ENCODE data around the gene CAMTA1. TPM values are rescaled to one million over a fixed set of nuclear protein-coding genes. Genes with fewer than 3 reads are reported as not detected.

Gene CAMTA1
- total RNA-seq, 6 donors from 2014 or later: 38.8 to 74.0 (median 46.1) TPM

DNA sequence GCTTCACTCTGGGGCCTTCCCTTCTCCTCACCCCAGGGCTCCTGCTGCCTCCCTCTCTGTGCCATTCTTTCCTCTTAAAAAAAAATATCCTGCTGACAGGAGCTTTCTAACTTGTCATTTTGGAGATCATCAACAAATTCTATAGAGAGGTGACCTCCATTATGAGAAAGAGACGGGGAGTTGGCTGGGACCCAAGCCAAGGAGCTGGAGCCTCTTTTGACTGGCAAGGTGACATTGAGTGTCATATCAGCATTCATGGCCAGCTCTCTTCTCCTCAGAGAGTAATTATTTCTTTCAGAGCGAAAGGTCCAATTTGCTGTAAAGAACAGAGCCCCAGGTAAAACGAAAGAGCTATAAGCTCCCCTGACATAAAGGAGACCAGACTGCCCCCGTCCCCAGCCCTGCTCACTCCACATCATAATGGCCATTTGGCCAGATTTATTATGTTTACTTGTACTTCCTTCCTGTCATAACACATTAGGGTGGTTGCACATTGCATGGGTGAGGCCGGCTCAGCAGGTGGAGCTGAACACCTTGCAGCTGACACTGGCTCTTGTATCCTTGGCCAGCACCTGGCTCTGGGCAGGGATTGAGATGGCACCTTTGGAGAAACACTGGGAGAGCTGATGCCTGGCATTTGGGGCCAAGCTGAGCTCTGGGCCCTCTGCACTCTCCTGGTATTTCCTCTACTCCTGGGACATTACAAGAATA, 581.9 kb downstream of the CAMTA1 start:
- WGBS, 2 donors: 87 to 89% methylated on average over 5 of the region's 5 CpGs
- Histone ChIP-seq H3K27ac (no peak overlapping the region), H3K9me3 (no peaks in the 10 kb centered on the region), H3K36me3 (no peaks in the 10 kb centered on the region), H3K4me1 (no peaks in the 10 kb centered on the region), H3K27me3 (no peaks in the 10 kb centered on the region), H3K4me3 (no peak overlapping the region)
- TF ChIP-seq EP300 (IDR thresholded peaks at IDR 0.05) (no peak), POLR2AphosphoS5 (IDR thresholded peaks at IDR 0.05) (no peak), POLR2A (IDR thresholded peaks at IDR 0.05) (no peak)
- TF ChIP-seq, protein P1, sequence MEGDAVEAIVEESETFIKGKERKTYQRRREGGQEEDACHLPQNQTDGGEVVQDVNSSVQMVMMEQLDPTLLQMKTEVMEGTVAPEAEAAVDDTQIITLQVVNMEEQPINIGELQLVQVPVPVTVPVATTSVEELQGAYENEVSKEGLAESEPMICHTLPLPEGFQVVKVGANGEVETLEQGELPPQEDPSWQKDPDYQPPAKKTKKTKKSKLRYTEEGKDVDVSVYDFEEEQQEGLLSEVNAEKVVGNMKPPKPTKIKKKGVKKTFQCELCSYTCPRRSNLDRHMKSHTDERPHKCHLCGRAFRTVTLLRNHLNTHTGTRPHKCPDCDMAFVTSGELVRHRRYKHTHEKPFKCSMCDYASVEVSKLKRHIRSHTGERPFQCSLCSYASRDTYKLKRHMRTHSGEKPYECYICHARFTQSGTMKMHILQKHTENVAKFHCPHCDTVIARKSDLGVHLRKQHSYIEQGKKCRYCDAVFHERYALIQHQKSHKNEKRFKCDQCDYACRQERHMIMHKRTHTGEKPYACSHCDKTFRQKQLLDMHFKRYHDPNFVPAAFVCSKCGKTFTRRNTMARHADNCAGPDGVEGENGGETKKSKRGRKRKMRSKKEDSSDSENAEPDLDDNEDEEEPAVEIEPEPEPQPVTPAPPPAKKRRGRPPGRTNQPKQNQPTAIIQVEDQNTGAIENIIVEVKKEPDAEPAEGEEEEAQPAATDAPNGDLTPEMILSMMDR (IDR thresholded peaks at IDR 0.05): no peak
- ATAC-seq (ENCODE audit: low FRiP score in 2 of 2) (no peak), DNase-seq (no peak)

DNA sequence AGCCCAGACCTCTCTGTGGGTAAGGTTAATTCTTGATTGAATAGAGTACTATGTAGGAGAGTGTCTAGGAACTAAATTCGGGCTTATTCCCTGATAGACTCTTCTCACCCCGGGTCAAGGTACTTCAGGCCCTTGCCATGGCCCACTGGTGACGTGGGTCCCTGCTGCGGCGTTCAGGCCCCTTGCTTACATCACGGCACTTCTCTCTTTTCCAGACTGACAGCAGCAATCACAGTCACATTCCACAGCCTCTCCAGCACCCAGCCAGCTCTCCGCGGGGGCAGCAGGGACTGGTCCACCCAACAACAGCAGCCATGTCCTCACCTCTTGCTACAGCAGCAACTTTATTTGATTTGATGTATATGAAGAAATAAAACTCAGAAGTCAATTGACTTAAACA, 584.6 kb downstream of the CAMTA1 start:
- TF ChIP-seq, protein P1 (IDR thresholded peaks at IDR 0.05): no peak
- no peak for TF ChIP-seq POLR2A (IDR thresholded peaks at IDR 0.05)
- TF ChIP-seq POLR2AphosphoS5 (IDR thresholded peaks at IDR 0.05): no peak
- Histone ChIP-seq H3K27ac (no peak overlapping the region), H3K4me1 (peaks cover 0 to 9% (median 3%) of the 10 kb centered on the region in 4 donors), H3K4me3 (no peak overlapping the region), H3K36me3 (no peaks in the 10 kb centered on the region), H3K9me3 (no peaks in the 10 kb centered on the region), H3K27me3 (no peaks in the 10 kb centered on the region)
- WGBS, 2 donors: 58 to 81% methylated on average over 8 of the region's 8 CpGs
- DNase-seq: no peak
- no peak for ATAC-seq (ENCODE audit: low FRiP score in 2 of 2)

DNA sequence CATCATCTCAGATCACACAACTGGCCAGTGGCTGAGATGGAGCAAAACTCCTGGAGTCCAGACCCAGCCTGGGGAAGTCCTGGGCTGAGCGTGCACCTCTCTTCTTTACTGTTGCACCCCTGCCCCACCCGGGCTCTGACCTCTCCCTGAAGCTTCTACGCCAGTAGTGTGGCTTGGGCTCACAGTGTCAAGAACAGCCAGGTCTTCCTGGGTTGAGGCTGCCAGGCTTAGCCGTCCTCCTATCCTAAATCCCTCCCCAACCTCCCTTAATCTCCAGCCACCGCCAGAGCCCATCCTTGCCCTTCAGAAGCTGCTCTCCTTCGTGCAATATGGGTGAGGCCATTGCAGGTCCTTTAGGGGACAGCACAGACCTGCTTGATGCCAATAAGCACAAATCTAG, 586.7 kb downstream of the CAMTA1 start:
- H3K27ac ChIP-seq: no peak overlapping the region
- ATAC-seq (ENCODE audit: low FRiP score in 2 of 2) (no peak), DNase-seq (no peak)
- H3K27me3 ChIP-seq: no peaks in the 10 kb centered on the region
- no peaks in the 10 kb centered on the region for H3K36me3 ChIP-seq
- no peak for TF ChIP-seq POLR2AphosphoS5 (IDR thresholded peaks at IDR 0.05)
- TF ChIP-seq EP300 (IDR thresholded peaks at IDR 0.05): no peak
- TF ChIP-seq, protein P1 (IDR thresholded peaks at IDR 0.05): no peak
- H3K4me1 ChIP-seq: peaks cover 0 to 9% (median 3%) of the 10 kb centered on the region in 4 donors
- H3K4me3 ChIP-seq: no peak overlapping the region
- no peaks in the 10 kb centered on the region for H3K9me3 ChIP-seq
- WGBS, 2 donors: 94% methylated on average over 5 to 6 of the region's 6 CpGs

DNA sequence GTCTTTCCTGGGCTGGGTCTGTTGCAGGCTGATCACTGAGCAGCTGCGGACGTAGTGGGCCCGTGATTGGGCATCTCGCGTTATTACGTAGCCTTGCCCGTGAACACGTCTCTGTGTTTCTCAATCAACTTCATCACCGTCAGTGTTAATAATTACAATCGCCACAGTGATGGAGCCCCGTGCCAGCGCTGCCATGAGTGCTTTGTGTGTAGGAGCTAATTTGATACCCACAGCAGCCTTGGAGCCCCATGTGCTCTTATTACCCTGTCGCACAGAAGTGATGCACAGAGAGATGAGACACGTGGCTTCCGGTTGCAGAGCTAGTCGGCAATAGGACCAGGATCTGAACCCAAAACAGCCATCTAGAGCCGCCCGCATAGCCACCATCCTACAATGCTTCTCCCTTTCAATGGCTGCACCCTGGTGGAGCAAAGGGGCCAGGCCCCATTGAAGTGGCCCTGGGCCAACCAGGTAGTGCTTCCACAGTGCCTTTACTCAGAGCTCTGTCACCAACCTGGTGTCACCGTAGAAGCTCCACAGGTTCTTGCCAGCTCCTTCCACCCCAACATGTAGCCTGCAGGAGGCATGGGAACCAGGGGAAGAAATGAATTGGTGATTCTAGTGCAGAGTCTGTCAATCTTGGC, 587.3 kb downstream of the CAMTA1 start:
- no peak for TF ChIP-seq POLR2A (IDR thresholded peaks at IDR 0.05)
- TF ChIP-seq POLR2AphosphoS5 (IDR thresholded peaks at IDR 0.05): no peak
- TF ChIP-seq, protein P1 (IDR thresholded peaks at IDR 0.05): no peak
- TF ChIP-seq EP300 (IDR thresholded peaks at IDR 0.05): no peak
- WGBS, 2 donors: 95 to 96% methylated on average over 17 to 19 of the region's 19 CpGs
- no peak for ATAC-seq (ENCODE audit: low FRiP score in 2 of 2)
- no peak for DNase-seq
- Histone ChIP-seq H3K4me1 (peaks cover 0 to 9% (median 3%) of the 10 kb centered on the region in 4 donors), H3K4me3 (no peak overlapping the region), H3K27ac (no peak overlapping the region), H3K27me3 (no peaks in the 10 kb centered on the region), H3K9me3 (no peaks in the 10 kb centered on the region), H3K36me3 (no peaks in the 10 kb centered on the region)

Measured in upper lobe of left lung (tissue), 6 donors.